Stimulated activated CD4-positive, alpha-beta T cell treated with anti-CD3 and anti-CD28 coated beads, TNF-alpha, amount 100 ng/mL, for 24 hours (primary cell): ENCODE data around the gene PTRHD1.
"Not testable (repeated sequence)": the region's sequence is repeated elsewhere in the genome, so short reads cannot be mapped to it uniquely, and the experiment has no call there.

Experiments used
- DNase-seq, 3 experiments: peaks; one replicate each; pipeline ENCODE4 v3.0.0-alpha.2; 2020; ENCODE audit warnings: low read depth in 3 of 3

PTRHD1 gene

GRCh38 chr2:24792874-24793760, at the start of gene PTRHD1, which contains the start of gene CENPO:
PTRHD1 (minus strand) TSS chr2:24793391; CDS start chr2:24793377, 14 bp downstream.
CENPO (plus strand) TSS chr2:24793425; CDS start chr2:24793920, 495 bp downstream.
- DNase-seq: peak; percentile 88 to 93 (median 89)

- DNase-seq: no peak
Measured at GRCh38 chr2:24842081-24843050, 49.2 kb upstream of the PTRHD1 start.

- DNase-seq: no peak
Measured at GRCh38 chr2:24840962-24841945, 48.1 kb upstream of the PTRHD1 start.

GRCh38 chr2:24840164-24840869, 47.1 kb upstream of the PTRHD1 start:
- DNase-seq: no peak

- DNase-seq: no peak
Measured at GRCh38 chr2:24839729-24840128, 46.5 kb upstream of the PTRHD1 start.

GRCh38 chr2:24838541-24838940, 45.4 kb upstream of the PTRHD1 start:
- DNase-seq: no peak

GRCh38 chr2:24837996-24838513, 44.9 kb upstream of the PTRHD1 start:
- DNase-seq: no peak

- no peak for DNase-seq
Measured at GRCh38 chr2:24836706-24837105, 43.5 kb upstream of the PTRHD1 start.

- DNase-seq: no peak
Measured at GRCh38 chr2:24836206-24836605, 43.0 kb upstream of the PTRHD1 start.

- not testable (repeated sequence) for DNase-seq
Measured at GRCh38 chr2:24835411-24835810, 42.2 kb upstream of the PTRHD1 start.

GRCh38 chr2:24834733-24835395, 41.7 kb upstream of the PTRHD1 start:
- DNase-seq: no peak

- no peak for DNase-seq
Measured at GRCh38 chr2:24833821-24834732, 40.9 kb upstream of the PTRHD1 start.

GRCh38 chr2:24832931-24833701, 39.9 kb upstream of the PTRHD1 start:
- DNase-seq: no peak

- no peak for DNase-seq
Measured at GRCh38 chr2:24832521-24832920, 39.3 kb upstream of the PTRHD1 start.

GRCh38 chr2:24832073-24832461, 38.9 kb upstream of the PTRHD1 start:
- DNase-seq: no peak

GRCh38 chr2:24831221-24832072, 38.3 kb upstream of the PTRHD1 start:
- no peak for DNase-seq

- no peak for DNase-seq
Measured at GRCh38 chr2:24830786-24831185, 37.6 kb upstream of the PTRHD1 start.
